HEK293 (cell line): Measurements from ENCODE around the gene BMP2K.

Experiments used
- ZNF660 ChIP-seq: fragments of 450-650 bp; IDR thresholded peaks from 2 replicates; pipeline ENCODE4 v1.5.1; 2018; ENCODE audit warnings: missing biosample characterization, mild to moderate bottlenecking, missing genetic modification characterization
- TF ChIP-seq, protein P1 (sequence below): fragments of 450-650 bp; formaldehyde crosslinking; IDR thresholded peaks from 2 replicates; pipeline ENCODE4 v1.5.1; 2016; ENCODE audit warnings: missing biosample characterization, missing genetic modification characterization
- TF ChIP-seq, protein P2 (sequence below): fragments of 450-650 bp; formaldehyde crosslinking; IDR thresholded peaks from 2 replicates; pipeline ENCODE4 v1.5.1; 2016; ENCODE audit warnings: missing biosample characterization, missing genetic modification characterization, borderline replicate concordance

DNA sequence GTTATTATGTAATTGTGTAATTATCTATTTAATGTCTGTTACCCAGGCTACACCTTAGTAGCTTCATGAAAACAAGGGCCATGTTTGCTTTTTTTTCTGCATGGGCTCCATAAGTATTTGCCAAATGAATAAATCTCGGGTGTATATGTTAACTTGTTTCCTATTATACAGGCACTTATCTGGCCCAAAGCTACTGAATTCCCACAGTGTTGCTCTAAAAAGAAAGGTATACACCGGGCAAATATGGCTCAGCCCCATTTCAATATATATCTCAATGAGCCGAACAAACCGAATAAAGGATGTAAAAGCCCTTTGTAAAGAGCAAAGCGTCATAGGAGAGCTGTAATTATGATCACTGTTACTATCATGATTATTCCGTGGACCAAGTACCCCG is 162.3 kb downstream of the BMP2K start:
- TF ChIP-seq, protein P1, sequence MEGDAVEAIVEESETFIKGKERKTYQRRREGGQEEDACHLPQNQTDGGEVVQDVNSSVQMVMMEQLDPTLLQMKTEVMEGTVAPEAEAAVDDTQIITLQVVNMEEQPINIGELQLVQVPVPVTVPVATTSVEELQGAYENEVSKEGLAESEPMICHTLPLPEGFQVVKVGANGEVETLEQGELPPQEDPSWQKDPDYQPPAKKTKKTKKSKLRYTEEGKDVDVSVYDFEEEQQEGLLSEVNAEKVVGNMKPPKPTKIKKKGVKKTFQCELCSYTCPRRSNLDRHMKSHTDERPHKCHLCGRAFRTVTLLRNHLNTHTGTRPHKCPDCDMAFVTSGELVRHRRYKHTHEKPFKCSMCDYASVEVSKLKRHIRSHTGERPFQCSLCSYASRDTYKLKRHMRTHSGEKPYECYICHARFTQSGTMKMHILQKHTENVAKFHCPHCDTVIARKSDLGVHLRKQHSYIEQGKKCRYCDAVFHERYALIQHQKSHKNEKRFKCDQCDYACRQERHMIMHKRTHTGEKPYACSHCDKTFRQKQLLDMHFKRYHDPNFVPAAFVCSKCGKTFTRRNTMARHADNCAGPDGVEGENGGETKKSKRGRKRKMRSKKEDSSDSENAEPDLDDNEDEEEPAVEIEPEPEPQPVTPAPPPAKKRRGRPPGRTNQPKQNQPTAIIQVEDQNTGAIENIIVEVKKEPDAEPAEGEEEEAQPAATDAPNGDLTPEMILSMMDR (tag by site-specific recombination), result no peak
- TF ChIP-seq, protein P2, sequence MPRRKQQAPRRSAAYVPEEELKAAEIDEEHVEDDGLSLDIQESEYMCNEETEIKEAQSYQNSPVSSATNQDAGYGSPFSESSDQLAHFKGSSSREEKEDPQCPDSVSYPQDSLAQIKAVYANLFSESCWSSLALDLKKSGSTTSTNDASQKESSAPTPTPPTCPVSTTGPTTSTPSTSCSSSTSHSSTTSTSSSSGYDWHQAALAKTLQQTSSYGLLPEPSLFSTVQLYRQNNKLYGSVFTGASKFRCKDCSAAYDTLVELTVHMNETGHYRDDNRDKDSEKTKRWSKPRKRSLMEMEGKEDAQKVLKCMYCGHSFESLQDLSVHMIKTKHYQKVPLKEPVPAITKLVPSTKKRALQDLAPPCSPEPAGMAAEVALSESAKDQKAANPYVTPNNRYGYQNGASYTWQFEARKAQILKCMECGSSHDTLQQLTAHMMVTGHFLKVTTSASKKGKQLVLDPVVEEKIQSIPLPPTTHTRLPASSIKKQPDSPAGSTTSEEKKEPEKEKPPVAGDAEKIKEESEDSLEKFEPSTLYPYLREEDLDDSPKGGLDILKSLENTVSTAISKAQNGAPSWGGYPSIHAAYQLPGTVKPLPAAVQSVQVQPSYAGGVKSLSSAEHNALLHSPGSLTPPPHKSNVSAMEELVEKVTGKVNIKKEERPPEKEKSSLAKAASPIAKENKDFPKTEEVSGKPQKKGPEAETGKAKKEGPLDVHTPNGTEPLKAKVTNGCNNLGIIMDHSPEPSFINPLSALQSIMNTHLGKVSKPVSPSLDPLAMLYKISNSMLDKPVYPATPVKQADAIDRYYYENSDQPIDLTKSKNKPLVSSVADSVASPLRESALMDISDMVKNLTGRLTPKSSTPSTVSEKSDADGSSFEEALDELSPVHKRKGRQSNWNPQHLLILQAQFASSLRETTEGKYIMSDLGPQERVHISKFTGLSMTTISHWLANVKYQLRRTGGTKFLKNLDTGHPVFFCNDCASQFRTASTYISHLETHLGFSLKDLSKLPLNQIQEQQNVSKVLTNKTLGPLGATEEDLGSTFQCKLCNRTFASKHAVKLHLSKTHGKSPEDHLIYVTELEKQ, result no peak
- TF ChIP-seq ZNF660, result no peak
